ENCODE results near the gene ECI1.

GRCh38 chr16:2243031-2243528 lies 8.3 kb downstream of the ECI1 start:
- TF ChIP-seq CTCF (IDR thresholded peaks at IDR 0.05; ENCODE audit: low read length), result no peak
- no peak for TF ChIP-seq EZH2 (optimal IDR thresholded peaks at IDR 0.05; ENCODE audit: low read depth, low read length)
- no peak for TF ChIP-seq EZH2phosphoT487 (IDR thresholded peaks at IDR 0.05; ENCODE audit: low read length)
